ENCODE results near the gene NOP9. TPM values are rescaled to one million over a fixed set of nuclear protein-coding genes. Genes with fewer than 3 reads are reported as not detected.

The NOP9 gene
- total RNA-seq, 1 donor from 2014 or later: 24.5 TPM

DNA sequence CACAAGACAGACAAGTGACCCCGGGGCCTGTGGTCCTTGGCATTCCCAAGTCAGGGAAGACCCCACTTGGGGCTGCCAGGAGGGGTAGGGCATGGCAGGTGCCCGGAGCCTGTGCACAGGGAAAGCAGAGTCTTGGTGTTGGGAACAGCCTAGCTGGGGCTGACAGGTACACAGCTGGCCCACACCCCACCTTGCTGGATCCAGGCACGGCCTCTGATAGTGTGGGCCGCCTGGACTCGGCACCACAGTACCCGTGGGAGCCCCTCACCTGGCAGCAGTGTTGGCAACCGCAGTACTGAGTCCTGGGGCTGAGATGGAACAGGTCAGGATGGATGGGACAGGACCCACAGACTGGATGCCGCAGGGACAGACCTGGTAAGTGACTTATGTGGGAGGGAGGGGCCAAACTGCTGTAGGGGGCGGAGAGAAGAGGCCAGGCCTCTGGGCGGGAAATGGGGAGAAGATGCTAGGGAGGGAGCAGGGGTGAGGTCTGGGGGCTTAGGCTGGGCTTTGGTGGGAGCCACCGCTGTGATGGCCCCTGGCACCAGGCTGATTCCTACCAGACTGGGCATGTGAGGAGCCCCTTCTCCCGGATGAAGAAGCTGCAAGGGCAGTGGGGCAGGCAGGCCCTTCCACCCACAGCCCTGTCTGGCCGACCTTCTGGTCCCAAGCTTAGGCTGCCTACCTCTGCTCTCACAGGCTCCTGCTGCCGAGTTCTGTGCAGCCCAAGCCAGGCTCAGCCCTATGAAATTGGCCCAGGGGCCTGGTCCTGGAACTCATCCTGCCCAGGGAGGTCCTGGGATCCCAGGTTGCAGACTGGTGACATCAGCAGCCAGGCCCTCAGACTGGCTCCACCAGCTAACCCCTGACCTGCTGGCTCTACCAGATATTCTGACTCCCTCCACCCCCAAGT is 36.6 kb upstream of the NOP9 start, which contains the start of gene TGM1:
Gene TGM1 (minus strand): TSS at position 357 of the 913 bp plus-strand sequence. CDS start 825 bp downstream, outside the sequence.
- no peak for DNase-seq

DNA sequence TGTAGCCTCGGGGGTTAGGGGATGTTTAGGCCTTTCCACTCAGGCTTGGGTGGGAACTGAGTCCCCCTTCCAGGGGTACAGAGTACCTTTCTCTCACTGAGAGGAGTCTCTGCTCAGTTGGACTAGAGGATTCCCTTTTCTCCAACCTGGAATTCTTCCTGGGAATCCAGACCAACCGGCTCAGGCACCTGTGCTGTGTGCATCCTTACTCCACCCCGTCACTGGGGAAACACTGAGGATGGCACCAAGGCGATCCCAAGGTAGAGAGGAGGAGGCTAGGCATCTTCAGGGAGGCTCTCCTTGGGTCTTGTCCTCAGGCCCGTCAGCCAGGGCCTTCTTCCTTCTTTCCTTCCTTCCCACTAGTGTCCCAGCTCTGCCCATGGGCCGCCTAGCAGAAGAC is 35.8 kb upstream of the NOP9 start:
- DNase-seq: no peak

DNA sequence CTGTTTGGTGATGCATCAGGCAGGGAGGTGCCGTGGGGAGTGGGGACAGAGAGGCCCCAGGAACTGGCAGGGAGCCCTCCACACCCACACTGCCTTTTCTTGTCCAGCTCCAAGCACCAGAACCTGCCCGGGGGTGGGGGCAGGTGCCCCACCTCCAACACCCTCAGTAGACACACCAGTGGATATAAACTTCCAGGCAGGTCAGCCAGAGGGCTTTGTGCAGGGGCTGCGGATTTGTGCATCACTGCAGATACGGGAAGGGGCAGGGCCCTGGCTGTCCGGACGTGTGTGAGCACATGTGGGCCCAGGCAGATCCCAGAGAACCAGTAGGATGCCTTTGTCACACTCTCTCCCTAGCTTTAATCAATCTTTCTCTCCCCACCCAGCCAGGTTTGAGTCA is 35.4 kb upstream of the NOP9 start:
- DNase-seq: no peak

DNA sequence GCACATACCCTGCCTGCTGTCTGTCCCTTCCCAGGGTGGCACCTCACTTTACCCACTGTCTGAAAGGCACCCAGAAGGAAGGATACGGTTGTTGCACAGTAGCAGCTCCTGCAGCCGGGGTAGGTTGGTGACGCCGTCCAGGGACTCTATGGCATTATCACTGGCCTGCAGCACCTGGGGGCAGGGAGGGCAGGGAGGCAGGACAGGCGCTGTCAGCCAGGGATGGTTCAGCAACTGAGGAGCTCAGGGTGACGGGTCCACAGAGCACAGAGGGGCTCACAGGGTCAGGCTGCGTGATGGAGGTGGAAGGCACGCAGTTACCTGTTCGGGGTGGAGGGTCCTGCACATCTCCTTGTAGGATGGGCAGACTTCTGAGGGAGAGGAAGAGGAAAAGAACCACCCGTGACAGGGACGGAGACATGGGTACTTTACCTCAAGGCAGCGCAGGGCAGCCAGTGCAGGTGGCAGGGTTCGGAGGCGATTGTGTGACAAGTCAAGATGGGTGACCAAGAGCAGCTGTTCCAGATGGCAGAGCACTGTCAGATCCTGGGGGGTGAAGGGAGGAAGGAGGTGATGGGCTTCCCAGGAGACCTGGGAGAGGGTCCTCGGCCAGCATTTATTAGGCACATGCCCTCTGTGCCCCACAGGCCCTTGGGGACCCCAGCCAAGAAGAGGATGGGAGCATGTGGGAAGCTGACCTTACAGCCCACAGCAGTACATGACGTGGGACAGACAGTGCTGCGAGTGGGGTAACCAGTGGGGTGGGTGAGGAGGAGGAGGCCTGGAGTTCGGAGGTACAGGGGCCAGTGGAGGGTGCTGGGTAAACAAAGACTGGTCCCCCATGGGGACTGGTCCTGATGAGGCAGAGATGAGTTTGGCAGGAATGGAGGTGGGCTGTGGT is 33.1 kb upstream of the NOP9 start:
- no peak for DNase-seq

DNA sequence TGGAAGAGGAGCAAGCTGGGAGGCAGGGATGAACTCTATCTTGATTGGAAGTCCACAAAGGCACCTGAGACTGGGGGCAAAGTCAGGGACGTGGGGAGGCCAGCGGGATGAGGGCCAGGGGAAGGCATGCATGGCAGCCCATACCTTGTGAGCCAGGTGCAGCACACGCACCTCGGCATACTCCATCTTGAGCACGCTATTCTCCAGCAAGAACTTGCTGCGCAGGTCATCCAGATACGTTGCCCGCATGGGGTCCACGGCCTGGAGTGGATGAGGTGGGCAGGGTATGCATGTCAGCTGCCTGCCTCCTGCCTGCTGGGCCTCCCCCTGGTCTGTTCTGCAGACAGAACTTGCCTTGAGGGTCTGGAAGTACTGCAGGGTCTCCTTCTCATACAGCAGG is 32.1 kb upstream of the NOP9 start:
- DNase-seq: no peak

DNA sequence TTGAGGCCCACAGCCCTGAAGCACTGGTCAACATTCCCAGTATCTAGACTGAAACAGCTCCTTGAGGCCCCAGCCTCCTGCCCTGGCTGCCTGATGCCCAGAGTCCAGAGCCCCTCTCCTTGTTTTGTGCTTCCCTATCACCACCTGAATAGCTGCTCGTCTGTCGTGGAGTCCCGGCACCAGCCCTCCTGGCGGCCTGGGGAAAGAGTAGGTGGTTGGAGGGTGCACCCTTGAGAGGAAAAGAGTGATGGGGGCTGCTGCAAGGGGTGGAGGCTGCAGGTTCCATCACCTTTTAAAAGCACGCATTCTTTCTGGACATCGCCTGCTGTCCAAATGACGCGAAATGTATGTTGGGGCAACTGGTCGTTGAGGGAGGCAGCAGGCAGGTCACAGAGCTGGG is 31.4 kb upstream of the NOP9 start:
- DNase-seq: no peak

DNA sequence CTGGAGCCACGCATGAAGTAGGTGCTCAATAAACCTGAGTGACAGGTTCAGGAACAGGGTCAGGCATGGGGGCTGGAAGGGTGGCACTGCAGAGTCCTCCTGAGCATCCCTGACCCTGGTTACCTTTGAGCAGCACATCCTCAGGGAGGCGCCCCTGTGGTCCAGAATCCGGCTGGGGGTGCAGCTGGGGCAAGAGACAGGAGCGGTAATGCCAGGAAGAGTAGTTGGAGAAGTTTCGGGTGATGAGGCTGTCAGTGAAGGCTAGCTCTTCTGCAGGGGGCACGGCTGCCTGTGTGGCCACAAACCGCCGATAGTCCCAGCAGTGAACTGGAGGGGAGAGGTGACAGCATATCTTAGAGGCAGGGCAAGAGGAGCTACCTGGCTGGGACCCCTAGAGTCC is 30.3 kb upstream of the NOP9 start:
- DNase-seq: no peak

DNA sequence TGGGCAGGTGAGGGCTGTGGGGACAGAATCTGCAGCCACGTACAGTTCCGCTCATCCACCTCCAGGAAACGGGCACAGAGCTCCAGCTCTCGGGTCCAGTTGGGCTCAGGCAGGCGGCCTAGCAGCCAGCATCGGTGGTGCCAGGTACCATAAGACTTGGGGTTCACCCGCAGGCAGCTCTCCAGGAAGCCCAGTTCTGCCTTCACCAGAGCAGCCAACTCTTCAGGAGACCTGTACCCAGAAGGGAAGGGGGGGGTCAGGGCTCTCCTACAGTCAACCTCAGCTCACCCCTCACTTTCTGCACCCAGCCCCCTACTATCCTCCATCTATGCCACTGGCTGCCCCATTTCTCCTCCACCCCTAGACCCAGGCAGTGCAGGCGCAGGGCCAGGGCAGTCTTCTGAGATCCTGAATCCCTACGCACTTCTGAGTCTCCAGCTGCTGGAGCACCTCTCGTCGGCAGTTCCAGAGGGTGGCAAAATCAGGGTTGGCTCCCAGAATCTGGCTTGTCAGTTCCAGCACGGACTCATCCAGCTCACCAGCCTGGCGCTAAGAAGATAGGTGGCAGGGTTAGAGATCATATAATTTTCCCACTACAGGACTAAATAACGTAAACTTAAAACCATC is 29.6 kb upstream of the NOP9 start:
- no peak for DNase-seq

DNA sequence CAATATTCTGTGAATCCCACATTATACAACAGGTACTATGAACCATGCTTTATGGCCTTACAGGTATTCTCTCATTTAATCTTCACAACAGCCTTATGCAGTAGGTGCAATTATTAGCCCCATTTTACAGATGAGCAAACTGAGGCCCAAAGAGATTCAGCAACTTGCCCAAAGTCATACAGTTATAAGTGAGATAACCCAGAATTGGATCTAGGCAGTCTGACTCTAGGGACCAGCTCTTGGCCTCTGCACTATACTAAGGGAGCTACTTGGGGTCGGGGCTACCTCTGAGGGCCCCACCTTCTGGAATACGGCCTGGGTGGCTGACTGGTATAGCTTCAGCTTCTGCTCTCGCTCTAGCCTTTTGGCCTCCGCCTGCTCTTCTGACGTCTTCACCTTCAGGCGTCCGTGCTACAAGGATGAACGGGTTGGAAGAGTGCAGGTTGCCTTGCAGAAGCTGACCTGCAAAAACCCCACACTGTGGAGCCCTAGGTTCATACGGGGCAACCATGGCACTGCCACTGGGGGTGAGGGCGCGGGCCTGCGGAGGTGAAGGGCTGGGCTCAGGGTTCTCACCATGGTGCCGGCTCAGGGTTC is 29.0 kb upstream of the NOP9 start:
- DNase-seq: no peak

DNA sequence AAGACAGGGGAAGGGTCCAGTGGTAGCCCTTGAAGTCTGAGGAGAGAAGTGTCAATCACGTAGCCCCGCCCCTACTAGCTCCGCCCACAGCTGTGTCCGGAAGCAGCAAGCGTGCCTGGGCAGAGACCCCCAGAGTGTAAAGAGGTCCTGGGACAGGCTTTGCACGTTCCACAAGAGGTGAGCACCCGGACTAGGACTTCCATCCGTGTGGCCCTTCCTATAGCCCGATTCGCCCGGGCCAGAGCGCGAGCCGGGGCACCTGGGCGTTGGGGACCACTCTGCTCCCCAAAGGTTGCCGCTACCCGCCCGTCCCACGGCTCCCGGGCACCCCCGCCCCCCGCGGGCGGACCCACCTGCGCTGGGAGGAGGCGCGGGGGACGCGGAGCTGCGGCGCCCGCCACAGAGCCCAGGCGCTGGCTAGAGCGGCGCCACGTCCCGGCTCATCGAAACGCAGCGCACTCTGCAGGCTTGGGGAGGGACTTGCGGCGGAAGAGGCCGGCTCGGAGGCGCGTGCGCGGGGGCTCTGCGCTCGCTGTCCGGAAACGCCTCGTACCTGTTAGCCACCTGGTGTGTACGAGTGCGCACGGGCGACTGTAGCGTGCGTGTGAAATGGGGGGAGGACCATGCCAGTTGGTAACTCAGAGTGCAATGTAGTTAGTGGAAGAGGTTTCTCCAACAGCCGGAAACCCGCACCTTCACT is 28.4 kb upstream of the NOP9 start, which contains the start of gene RABGGTA:
Gene RABGGTA (minus strand): TSS at position 464 of the 700 bp plus-strand sequence. CDS start 482 bp downstream, outside the sequence.
- peak; percentile 95 for DNase-seq

DNA sequence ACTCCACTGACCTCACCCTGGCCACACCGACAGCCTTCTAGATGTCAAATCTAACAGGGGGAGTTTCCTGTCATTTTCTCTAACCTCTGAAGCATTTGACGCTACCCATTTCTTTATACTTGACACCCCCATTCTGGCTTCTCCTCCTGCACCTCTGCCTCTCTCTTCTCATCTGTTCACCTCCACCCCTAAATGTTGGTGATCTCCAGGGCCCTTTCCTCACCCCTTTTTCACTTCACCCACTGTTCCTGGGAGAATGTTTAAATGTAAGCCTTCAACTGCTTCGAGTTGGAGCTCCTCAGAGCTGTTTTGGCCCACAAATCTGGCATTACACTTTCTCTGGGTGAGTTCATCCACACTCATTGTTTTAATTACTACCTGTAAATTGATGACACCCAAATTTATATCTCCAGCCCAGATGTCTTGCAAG is 27.8 kb upstream of the NOP9 start:
- no peak for DNase-seq

DNA sequence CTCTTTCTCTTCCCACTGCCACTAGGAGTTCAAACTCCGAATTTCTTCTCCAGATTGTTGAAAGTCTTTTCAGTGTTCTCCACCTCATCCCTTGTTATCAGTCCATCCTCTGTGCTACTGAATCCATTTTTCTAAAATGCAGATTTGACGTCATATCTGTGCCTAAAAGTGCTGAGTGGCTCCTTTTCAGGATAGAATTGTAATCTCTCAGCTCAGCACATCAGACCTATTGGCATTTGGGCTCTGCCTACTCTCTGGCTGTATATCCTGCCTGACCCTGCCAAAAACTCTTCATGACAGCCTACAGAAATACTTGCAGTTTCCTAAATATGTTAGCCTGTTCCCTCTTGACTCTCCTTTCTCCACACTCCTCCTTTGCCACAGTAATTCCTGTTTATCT is 27.2 kb upstream of the NOP9 start:
- DNase-seq: no peak

DNA sequence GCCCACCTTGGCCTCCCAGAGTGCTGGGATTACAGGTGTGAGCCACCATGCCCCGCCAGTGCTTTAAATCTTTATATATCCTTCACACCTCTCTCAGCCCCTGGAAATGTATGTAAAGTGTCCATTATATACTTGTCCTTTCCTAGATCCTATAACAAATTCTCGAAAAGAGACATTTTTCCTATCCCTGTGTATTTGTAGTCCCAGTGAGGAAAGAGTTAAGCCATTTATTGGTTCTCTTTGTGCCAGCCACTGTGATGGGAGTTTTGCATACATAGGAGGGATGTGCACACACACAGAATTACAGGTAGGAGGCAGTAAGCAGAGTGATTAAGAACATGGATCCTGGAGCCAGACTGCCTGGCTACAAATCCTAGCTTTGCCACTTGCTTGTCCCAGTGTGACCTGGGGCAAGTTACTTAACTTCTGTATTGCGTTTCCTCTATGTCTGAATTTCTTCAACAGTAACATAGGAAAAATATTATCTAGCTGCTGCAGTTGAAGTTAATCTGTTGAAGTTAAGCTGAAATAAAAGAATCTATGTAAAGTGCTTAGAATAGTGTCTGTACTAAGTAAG is 26.1 kb upstream of the NOP9 start:
- no peak for DNase-seq

DNA sequence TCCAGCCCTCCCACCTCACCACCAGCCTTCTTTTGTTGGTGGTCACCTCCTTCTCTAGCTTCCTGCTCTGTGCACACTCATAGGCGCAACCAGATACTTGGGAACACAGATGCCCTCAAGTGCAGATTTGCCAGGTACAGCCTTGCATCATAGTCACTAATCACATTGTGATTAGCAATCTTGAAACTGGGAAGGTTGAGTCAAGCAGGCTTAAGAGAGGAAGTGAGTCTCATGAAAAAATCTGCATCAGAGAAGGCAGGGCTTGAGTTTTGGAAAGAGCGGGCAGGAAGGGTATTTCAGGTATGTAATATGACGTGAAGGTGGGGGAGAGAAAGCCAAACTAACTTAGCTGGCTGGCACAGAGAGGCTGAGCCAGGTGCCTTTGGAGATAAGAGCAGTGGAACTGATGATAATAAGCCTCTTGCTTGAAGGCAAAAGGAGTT is 25.5 kb upstream of the NOP9 start:
- no peak for DNase-seq

DNA sequence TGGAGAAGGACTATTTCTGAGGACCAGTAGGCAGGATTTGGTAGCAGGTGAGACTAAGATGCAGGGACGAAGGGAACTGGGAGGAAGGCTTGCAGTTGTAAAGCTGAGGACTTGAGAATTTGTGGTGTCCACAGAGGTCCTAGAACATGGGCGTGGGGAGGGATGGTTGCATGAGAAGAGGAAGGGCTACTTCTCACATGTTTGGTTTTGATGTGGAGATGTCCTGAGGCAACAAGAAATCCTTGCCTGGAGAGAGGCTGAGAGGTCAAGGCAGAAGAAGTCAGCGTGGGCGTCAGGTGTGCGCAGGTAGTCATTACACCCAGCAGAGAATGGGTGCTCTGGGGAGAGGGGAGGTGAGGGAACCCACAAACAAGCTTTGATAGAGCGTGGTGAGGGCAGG is 22.6 kb upstream of the NOP9 start:
- no peak for DNase-seq

DNA sequence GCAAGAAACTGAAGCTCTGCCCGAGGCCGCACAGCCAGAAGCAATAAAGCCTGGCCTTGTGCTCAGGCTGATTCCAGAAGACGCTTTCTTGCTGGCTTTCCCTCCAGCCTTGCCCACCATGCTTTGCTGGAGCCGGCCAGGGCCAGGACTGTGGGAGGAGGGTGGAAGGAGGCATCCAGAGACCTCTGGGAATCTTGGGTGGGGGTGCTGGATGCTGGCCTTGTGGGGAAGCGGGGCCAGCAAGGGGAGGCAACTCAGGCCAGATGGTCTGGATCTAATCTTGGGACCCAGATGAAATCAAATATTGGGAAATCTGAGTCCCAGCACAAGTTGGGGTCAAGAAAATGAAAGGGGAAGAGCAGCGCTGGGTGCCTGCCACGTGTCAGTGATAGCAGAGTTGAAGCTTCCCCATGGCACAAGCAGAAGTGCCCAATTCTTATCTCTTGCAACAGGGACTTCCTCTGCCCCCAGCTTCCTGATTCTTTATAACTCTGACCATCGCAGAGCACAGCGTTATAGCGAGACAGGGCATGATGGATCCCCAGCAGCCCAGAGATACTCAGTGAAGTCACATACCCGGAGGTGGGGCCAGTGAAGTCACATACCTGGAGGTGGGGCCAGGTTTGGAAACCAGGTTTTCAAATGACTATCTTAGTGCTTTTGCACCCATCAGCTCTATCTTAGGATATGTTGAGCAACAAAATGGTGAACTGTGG is 21.9 kb upstream of the NOP9 start:
- no peak for DNase-seq

DNA sequence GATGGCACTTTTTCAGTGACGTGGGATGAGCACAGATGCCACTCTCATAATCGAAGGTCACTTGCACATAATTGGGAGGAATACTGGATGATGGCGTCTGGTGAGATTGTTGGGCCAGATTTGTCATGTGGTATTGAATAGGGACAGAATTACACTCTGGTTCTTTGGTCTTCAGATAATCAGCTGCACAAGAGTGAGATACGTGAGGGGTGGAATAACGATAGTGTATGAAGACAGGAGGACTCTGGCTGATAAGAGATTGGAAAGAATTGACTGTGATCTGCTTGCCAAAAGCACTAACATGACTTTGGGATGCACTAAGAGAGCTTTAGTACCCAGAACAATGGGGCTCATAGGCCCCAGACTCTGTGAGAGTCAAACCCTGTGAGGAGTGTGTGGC is 21.2 kb upstream of the NOP9 start:
- DNase-seq: no peak

DNA sequence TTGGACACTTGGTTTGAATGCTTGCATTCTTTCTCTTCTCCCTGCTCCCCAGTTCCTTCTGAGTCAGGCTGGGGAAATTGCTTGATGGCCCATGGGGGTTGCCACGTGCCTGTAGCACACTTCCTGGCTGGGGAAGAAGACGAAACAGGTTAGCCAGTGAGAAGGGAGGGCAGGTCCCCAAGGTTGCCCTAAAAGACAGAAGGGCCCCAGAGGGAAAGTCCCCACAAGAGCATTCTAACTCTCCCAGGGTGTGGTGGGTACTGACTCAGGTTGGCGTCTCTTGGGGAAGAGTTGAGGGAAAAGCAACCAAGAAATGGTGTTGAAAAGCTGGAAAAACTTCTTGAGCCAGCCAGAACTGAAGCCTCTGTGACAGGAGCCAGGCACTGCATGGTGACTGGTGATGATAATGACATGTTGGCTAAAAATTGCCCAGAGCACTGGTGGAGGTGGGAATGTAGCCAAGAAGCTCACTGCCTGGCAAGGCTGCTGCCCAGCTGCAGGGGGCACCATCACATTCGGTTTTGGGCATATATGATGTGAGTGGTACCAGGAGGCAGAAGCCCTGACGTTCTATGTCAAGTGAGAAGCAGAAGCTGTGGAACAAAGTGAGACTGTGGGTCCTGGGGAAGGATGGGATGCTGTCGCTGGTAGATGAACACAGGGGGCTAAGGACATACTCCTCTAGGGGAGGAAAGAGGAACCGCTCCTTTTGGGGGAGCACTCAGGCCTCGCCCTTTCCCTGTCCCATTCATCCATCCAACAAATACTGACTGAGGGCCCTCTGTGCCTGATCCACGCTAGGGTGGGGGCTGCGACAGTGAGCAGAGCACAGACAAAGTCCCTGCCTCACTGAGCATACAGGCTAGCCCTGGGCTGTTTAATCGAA is 20.1 kb upstream of the NOP9 start:
- no peak for DNase-seq

DNA sequence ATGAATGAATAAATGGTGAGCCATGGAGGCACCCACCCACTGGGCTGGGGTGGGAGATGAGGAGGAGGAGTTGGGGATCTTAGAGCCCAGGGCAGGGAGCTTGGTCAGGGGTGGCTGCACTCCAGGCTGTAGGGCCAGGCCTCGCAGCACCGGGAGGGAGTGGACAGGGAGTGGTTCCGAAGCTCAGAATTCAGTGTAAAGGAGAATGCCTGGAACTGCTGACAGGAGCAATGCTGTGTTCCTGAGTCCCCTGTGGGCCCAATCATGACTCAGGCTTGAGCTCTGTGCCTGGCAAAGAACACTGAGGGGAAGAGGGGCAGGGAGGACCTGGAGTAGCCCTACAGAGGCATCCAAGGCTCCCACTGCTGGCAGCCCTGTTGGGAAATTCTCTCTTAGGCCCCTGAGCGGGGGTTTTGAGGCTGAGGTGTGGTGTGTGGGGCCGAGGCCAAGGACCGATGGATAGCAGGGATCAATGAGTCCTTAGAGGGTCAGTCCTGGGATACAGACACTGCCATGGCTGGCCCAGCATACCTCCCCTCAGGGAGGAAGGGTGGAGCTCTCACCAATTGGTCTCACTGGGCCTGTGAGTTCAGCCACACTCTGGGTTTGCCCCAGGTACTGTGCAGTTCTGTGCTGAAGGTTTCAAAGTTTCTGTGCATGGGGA is 18.7 kb upstream of the NOP9 start:
- DNase-seq: no peak
